ENCODE data around the gene WDR59. TPM values are rescaled to one million over a fixed set of nuclear protein-coding genes. Genes with fewer than 3 reads are reported as not detected.

WDR59 gene
- total RNA-seq, 2 experiments from 2014 or later = 26.3 to 80.3 TPM

GRCh38 chr16:74896389-74897370 lies 88.2 kb downstream of the WDR59 start:
- TF ChIP-seq, protein P1, sequence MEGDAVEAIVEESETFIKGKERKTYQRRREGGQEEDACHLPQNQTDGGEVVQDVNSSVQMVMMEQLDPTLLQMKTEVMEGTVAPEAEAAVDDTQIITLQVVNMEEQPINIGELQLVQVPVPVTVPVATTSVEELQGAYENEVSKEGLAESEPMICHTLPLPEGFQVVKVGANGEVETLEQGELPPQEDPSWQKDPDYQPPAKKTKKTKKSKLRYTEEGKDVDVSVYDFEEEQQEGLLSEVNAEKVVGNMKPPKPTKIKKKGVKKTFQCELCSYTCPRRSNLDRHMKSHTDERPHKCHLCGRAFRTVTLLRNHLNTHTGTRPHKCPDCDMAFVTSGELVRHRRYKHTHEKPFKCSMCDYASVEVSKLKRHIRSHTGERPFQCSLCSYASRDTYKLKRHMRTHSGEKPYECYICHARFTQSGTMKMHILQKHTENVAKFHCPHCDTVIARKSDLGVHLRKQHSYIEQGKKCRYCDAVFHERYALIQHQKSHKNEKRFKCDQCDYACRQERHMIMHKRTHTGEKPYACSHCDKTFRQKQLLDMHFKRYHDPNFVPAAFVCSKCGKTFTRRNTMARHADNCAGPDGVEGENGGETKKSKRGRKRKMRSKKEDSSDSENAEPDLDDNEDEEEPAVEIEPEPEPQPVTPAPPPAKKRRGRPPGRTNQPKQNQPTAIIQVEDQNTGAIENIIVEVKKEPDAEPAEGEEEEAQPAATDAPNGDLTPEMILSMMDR (conservative IDR thresholded peaks at IDR 0.05; ENCODE audit: low read length) = no peak
- no peak for TF ChIP-seq EZH2phosphoT487 (IDR thresholded peaks at IDR 0.05; ENCODE audit: borderline replicate concordance, low read depth, low read length)
- H3K4me3 ChIP-seq (ENCODE audit: low read depth, low read length, poor library complexity, severe bottlenecking) = no peak overlapping the region
- no peaks in the 10 kb centered on the region for H3K4me1 ChIP-seq (ENCODE audit: insufficient read depth, low read length, poor library complexity, severe bottlenecking)
- no peak overlapping the region for H3K27ac ChIP-seq (ENCODE audit: low read depth, low read length, poor library complexity, severe bottlenecking)
- no TSS peak for BruUV-seq (replicated peaks)
- intact Hi-C loops (cut with micrococcal nuclease; ENCODE audit: unreplicated experiment) = no loop called here
- DNase-seq (ENCODE audit: low spot score) = no peak
- no peak overlapping the region for H2AFZ ChIP-seq (ENCODE audit: low read length)
- H4K20me1 ChIP-seq (ENCODE audit: insufficient read depth, low read length) = no peaks in the 10 kb centered on the region
- H3K9me2 ChIP-seq (ENCODE audit: insufficient read depth, low read length) = no peaks in the 10 kb centered on the region
- POLR2A ChIA-PET = interaction anchor here (0.6 kb wide), 2 partner anchors 31 to 166 kb away, joined by 4 read pairs; no protein-coding TSS in a partner anchor
- H3K9me3 ChIP-seq (ENCODE audit: low read length) = no peaks in the 10 kb centered on the region
- CTCF ChIA-PET (ENCODE audit: unreplicated experiment) = no interaction called here
- H3K4me2 ChIP-seq (ENCODE audit: low read length) = no peak overlapping the region
- H3K36me3 ChIP-seq (ENCODE audit: insufficient read depth, low read length) = peaks cover 44% of the 10 kb centered on the region
- no peaks in the 10 kb centered on the region for H3K79me2 ChIP-seq (ENCODE audit: insufficient read depth, low read depth, low read length)

DNA sequence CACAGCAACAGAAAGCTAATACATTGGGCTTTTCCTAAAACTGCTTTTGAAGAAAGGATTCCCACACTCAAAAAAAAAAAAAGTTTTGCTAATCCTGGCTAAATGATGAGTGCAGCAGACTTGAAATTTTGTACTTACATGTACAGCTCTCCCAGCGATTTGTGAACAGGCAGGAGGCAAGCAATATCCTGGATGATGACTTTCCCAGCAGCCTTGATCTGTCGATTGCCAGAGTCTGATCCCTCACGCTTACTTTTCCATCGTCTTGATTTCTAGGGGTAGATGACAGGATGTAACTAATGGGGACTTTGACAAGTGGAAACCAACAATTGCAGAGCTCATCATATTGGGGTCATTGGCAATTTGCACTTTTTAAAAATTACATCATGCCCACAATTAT lies 91.4 kb downstream of the WDR59 start:
- TF ChIP-seq EZH2phosphoT487 (IDR thresholded peaks at IDR 0.05; ENCODE audit: borderline replicate concordance, low read depth, low read length) = no peak
- TF ChIP-seq, protein P1 (conservative IDR thresholded peaks at IDR 0.05; ENCODE audit: low read length) = no peak
- Histone ChIP-seq H4K20me1 (ENCODE audit: insufficient read depth, low read length) (no peaks in the 10 kb centered on the region), H3K36me3 (ENCODE audit: insufficient read depth, low read length) (peaks cover 57% of the 10 kb centered on the region), H3K4me2 (ENCODE audit: low read length) (no peak overlapping the region), H3K27ac (ENCODE audit: low read depth, low read length, poor library complexity, severe bottlenecking) (no peak overlapping the region), H3K79me2 (ENCODE audit: insufficient read depth, low read depth, low read length) (no peaks in the 10 kb centered on the region), H3K9me3 (ENCODE audit: low read length) (no peaks in the 10 kb centered on the region), H3K9me2 (ENCODE audit: insufficient read depth, low read length) (no peaks in the 10 kb centered on the region), H2AFZ (ENCODE audit: low read length) (no peak overlapping the region), H3K4me3 (ENCODE audit: low read depth, low read length, poor library complexity, severe bottlenecking) (no peak overlapping the region), H3K4me1 (ENCODE audit: insufficient read depth, low read length, poor library complexity, severe bottlenecking) (no peaks in the 10 kb centered on the region)
- BruUV-seq (replicated peaks) = no TSS peak
- ChIA-PET CTCF (ENCODE audit: unreplicated experiment) (no interaction called here), POLR2A (interaction anchor here (1.0 kb wide), 1 partner anchor 11 kb away, joined by 3 read pairs; no protein-coding TSS in a partner anchor)
- intact Hi-C loops (cut with micrococcal nuclease; ENCODE audit: unreplicated experiment) = no loop called here
- no peak for DNase-seq (ENCODE audit: low spot score)
